HEK293 (cell line): Measurements from ENCODE around the gene PHF5A.

Source experiments
- CTCF ChIA-PET: fragments of 350-600 bp; formaldehyde crosslinking; extraction: SDS; loops from one replicate; lab custom pipeline; 2021; ENCODE audit warnings: antibody characterized with exemption; lab: Yijun Ruan, JAX
- POLR2A ChIA-PET: fragments of 300-600 bp; formaldehyde crosslinking; extraction: SDS; loops from one replicate; lab custom pipeline; 2020; ENCODE audit warnings: antibody characterized with exemption, inconsistent platforms; lab: Yijun Ruan, JAX
- H3K27ac ChIP-seq: fragments of 200-500 bp; sonication (Bioruptor generic); 2 replicates; pipeline ENCODE4 v1.5.1; 2014; ENCODE audit warnings: low read depth, low read length, control low read depth, inconsistent platforms; ENCODE audit errors: extremely low read depth
- H3K36me3 ChIP-seq, 2 experiments: fragments of 200-500 bp in 1 of 2; sonication (Bioruptor generic) in 1 of 2; 1 replicate in 1 of 2; 2 replicates in 1 of 2; pipeline ENCODE4 v1.5.1; 2014 to 2017; ENCODE audit warnings: inconsistent platforms in 2 of 2, low read length in 2 of 2; ENCODE audit not compliant: control insufficient read depth in 2 of 2, insufficient read depth in 1 of 2
- H3K4me1 ChIP-seq: fragments of 200-500 bp; sonication (Bioruptor generic); 2 replicates; pipeline ENCODE4 v1.5.1; 2014; ENCODE audit warnings: mild to moderate bottlenecking, low read length, inconsistent platforms; ENCODE audit not compliant: control insufficient read depth, insufficient read depth
- H3K4me3 ChIP-seq: 2 replicates; pipeline ENCODE4 v1.5.1; 2011; ENCODE audit warnings: low read depth, mild to moderate bottlenecking, control low read depth, low read length, moderate library complexity
- H3K9me3 ChIP-seq: fragments of 200-500 bp; sonication (Bioruptor generic); 2 replicates; pipeline ENCODE4 v1.5.1; 2014; ENCODE audit warnings: low read depth, low read length, inconsistent platforms; ENCODE audit not compliant: control insufficient read depth, insufficient read depth
- GLIS2 ChIP-seq: fragments of 450-650 bp; formaldehyde crosslinking; IDR thresholded peaks from 2 replicates; pipeline ENCODE4 v1.5.1; 2016; ENCODE audit warnings: missing biosample characterization, missing genetic modification characterization
- HIC1 ChIP-seq: fragments of 450-650 bp; formaldehyde crosslinking; IDR thresholded peaks from 2 replicates; pipeline ENCODE4 v1.5.1; 2016; ENCODE audit warnings: missing biosample characterization, missing genetic modification characterization
- KLF16 ChIP-seq: fragments of 450-650 bp; formaldehyde crosslinking; IDR thresholded peaks from 2 replicates; pipeline ENCODE4 v1.5.1; 2017; ENCODE audit warnings: missing biosample characterization, missing genetic modification characterization
- KLF7 ChIP-seq: fragments of 450-650 bp; formaldehyde crosslinking; IDR thresholded peaks from 2 replicates; pipeline ENCODE4 v1.5.1; 2016; ENCODE audit warnings: missing biosample characterization, missing genetic modification characterization, borderline replicate concordance
- PRDM1 ChIP-seq: fragments of 450-650 bp; formaldehyde crosslinking; IDR thresholded peaks from 2 replicates; pipeline ENCODE4; 2016; ENCODE audit warnings: missing biosample characterization, missing genetic modification characterization
- SETDB1 ChIP-seq: IDR thresholded peaks from one replicate; pipeline ENCODE4 v1.6.1; 2017; ENCODE audit warnings: mild to moderate bottlenecking, low read length, moderate library complexity, mixed read lengths; ENCODE audit not compliant: insufficient read length
- ZFP69B ChIP-seq: fragments of 450-650 bp; formaldehyde crosslinking; IDR thresholded peaks from 2 replicates; pipeline ENCODE4 v1.5.1; 2016; ENCODE audit warnings: missing biosample characterization, missing genetic modification characterization
- ZNF10 ChIP-seq: fragments of 450-650 bp; formaldehyde crosslinking; IDR thresholded peaks from 2 replicates; pipeline ENCODE4 v1.5.1; 2017; ENCODE audit warnings: missing biosample characterization, missing genetic modification characterization
- ZNF114 ChIP-seq: fragments of 450-650 bp; formaldehyde crosslinking; IDR thresholded peaks from 2 replicates; pipeline ENCODE4 v1.5.0; 2017; ENCODE audit warnings: missing biosample characterization, missing genetic modification characterization
- ZNF18 ChIP-seq: fragments of 450-650 bp; formaldehyde crosslinking; IDR thresholded peaks from 2 replicates; pipeline ENCODE4 v1.5.1; 2016; ENCODE audit warnings: missing biosample characterization, missing genetic modification characterization
- ZNF211 ChIP-seq: fragments of 450-650 bp; formaldehyde crosslinking; IDR thresholded peaks from 2 replicates; pipeline ENCODE4 v1.5.1; 2016; ENCODE audit warnings: low read depth, missing biosample characterization, missing genetic modification characterization
- ZNF221 ChIP-seq: fragments of 450-650 bp; formaldehyde crosslinking; IDR thresholded peaks from 2 replicates; pipeline ENCODE4 v1.5.1; 2017; ENCODE audit warnings: missing biosample characterization, missing genetic modification characterization, borderline replicate concordance
- ZNF423 ChIP-seq: fragments of 450-650 bp; formaldehyde crosslinking; IDR thresholded peaks from 2 replicates; pipeline ENCODE4 v1.5.1; 2016; ENCODE audit warnings: missing biosample characterization, missing genetic modification characterization
- ZNF473 ChIP-seq: fragments of 450-650 bp; formaldehyde crosslinking; IDR thresholded peaks from 2 replicates; pipeline ENCODE4 v1.5.1; 2017; ENCODE audit warnings: missing biosample characterization, missing genetic modification characterization
- ZNF510 ChIP-seq: fragments of 450-650 bp; formaldehyde crosslinking; IDR thresholded peaks from 2 replicates; pipeline ENCODE4 v1.5.1; 2018; ENCODE audit warnings: mild to moderate bottlenecking, missing genetic modification characterization, missing biosample characterization; ENCODE audit not compliant: insufficient replicate concordance
- ZNF530 ChIP-seq: fragments of 450-650 bp; formaldehyde crosslinking; IDR thresholded peaks from 2 replicates; pipeline ENCODE4 v1.5.1; 2016; ENCODE audit warnings: low read depth, missing biosample characterization, missing genetic modification characterization
- ZNF580 ChIP-seq: fragments of 450-650 bp; formaldehyde crosslinking; IDR thresholded peaks from 2 replicates; pipeline ENCODE4 v1.5.1; 2016; ENCODE audit warnings: missing biosample characterization, missing genetic modification characterization
- ZNF596 ChIP-seq: fragments of 450-650 bp; IDR thresholded peaks from 2 replicates; pipeline ENCODE4 v1.5.0; 2018; ENCODE audit warnings: missing biosample characterization, mild to moderate bottlenecking, missing genetic modification characterization, moderate library complexity
- ZNF600 ChIP-seq: fragments of 450-650 bp; formaldehyde crosslinking; IDR thresholded peaks from 2 replicates; pipeline ENCODE4 v1.5.1; 2016; ENCODE audit warnings: missing biosample characterization, missing genetic modification characterization
- TF ChIP-seq, protein P1 (sequence below): fragments of 450-650 bp; formaldehyde crosslinking; IDR thresholded peaks from 2 replicates; pipeline ENCODE4 v1.5.1; 2017; ENCODE audit warnings: missing biosample characterization, missing genetic modification characterization
- TF ChIP-seq, protein P2 (sequence below): fragments of 450-650 bp; formaldehyde crosslinking; IDR thresholded peaks from 2 replicates; pipeline ENCODE4 v1.5.1; 2016; ENCODE audit warnings: missing biosample characterization, missing genetic modification characterization
- TF ChIP-seq, protein P3 (sequence below): fragments of 450-650 bp; formaldehyde crosslinking; optimal IDR thresholded peaks from 2 replicates; pipeline ENCODE3; 2016; ENCODE audit warnings: missing biosample characterization, mild to moderate bottlenecking, missing genetic modification characterization

Gene PHF5A

DNA sequence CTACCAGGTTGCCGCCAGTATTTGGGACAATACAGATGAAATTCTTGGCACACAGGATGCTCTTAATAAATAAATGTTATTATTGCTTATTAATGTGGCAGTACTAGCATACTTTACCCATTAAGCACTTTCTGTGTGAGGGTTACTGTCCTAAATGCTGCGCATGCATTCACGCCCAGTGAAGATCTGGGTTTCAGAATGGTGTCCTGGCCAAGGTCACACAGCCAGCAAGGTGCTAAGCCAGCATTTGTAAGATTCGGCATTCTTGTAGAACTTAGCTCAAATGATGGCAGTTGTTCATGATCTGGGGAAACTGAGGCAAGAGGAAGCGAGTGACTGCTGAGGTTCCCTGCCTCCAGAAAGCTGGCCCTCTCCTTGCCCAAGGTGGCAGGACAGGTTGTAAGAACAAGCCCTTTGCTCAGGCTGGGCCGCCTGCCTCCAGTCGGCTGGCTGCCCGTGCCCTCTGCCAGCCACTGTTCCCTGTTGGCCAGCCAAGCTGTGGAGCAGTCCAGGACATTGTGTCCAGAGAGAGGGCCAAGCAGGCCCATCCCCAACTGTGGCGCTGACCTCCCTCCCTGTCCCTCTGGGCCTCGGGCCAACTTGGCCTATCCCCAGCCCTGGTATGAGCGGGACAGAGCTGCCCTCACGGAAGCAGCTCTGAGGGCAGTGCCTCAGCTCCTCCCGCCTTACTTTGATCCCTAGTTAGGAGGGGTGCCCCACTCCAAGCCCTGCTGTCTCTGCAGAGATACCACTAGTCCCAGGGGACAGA lies 50.7 kb downstream of the PHF5A start:
- TF ChIP-seq ZNF530 (tag by site-specific recombination) = no peak
- TF ChIP-seq ZNF510 = no peak
- TF ChIP-seq ZNF10 (tag by site-specific recombination) = 0 out of 2 replicates have a peak, but pooled peaks have one; percentile 27
- no peak for TF ChIP-seq PRDM1 (tag by site-specific recombination)
- no peak for TF ChIP-seq KLF7 (tag by site-specific recombination)
- TF ChIP-seq, protein P1, sequence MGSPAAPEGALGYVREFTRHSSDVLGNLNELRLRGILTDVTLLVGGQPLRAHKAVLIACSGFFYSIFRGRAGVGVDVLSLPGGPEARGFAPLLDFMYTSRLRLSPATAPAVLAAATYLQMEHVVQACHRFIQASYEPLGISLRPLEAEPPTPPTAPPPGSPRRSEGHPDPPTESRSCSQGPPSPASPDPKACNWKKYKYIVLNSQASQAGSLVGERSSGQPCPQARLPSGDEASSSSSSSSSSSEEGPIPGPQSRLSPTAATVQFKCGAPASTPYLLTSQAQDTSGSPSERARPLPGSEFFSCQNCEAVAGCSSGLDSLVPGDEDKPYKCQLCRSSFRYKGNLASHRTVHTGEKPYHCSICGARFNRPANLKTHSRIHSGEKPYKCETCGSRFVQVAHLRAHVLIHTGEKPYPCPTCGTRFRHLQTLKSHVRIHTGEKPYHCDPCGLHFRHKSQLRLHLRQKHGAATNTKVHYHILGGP = no peak
- TF ChIP-seq HIC1 (tag by site-specific recombination) = peak; percentile 46; the same call in 1 of the 2 replicates
- TF ChIP-seq ZNF473 = no peak
- TF ChIP-seq ZNF600 = no peak
- no peak for TF ChIP-seq KLF16 (tag by site-specific recombination)
- 0 out of 2 replicates have a peak, but pooled peaks have one; percentile 37 for TF ChIP-seq GLIS2
- POLR2A ChIA-PET = interaction anchor here (0.6 to 5.4 kb wide), 5 partner anchors 8 to 457 kb away, joined by 3 to 36 read pairs (median 4); partner anchors contain the start of genes ACO2, PHF5A and TOB2

DNA sequence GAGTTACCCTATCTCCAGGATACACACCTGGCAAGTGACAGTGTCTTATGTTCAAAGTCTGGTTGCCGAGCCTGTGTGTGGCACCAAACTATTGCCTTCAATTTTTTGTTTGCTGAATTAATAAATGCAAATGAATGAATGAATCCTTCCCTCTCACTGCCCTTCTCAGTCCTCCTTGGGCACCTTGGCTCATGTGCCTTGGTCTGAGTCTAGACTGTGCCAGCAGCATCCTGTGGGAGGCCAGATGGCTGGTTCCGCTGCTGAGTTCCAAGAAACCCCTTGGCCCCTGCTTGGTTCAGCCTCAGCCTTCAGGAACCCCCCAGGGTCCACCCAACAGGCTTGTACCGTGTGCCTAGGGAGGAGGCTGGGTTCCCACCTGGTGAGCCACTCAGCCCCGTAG lies 52.9 kb downstream of the PHF5A start:
- POLR2A ChIA-PET = interaction anchor here (5.4 kb wide), 1 partner anchor 31 kb away, joined by 36 read pairs; the partner anchor contains the start of gene TOB2
- peaks cover 6% of the 10 kb centered on the region; the same call in 1 of the 2 replicates for H3K4me1 ChIP-seq
- CTCF ChIA-PET = interaction anchor here (1.2 kb wide), 1 partner anchor 117 kb away, joined by 5 read pairs; no protein-coding TSS in a partner anchor
- no peak overlapping the region for H3K4me3 ChIP-seq
- H3K36me3 ChIP-seq = peaks cover 0 to 5% of the 10 kb centered on the region in 2 experiments; a peak in 2 of 3 replicates
- H3K9me3 ChIP-seq = no peaks in the 10 kb centered on the region
- H3K27ac ChIP-seq = no peak overlapping the region
- TF ChIP-seq, protein P2, sequence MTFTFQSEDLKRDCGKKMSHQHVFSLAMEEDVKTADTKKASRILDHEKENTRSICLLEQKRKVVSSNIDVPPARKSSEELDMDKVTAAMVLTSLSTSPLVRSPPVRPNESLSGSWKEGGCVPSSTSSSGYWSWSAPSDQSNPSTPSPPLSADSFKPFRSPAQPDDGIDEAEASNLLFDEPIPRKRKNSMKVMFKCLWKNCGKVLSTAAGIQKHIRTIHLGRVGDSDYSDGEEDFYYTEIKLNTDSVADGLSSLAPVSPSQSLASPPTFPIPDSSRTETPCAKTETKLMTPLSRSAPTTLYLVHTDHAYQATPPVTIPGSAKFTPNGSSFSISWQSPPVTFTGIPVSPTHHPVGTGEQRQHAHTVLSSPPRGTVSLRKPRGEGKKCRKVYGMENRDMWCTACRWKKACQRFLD (tag by site-specific recombination) = no peak
- TF ChIP-seq ZNF580 (tag by site-specific recombination) (no peak), ZFP69B (tag by site-specific recombination) (no peak), ZNF221 (tag by site-specific recombination) (no peak), ZNF596 (tag by site-specific recombination) (no peak), ZNF114 (tag by site-specific recombination) (no peak), ZNF211 (tag by site-specific recombination) (no peak), ZNF18 (no peak), ZNF423 (tag by site-specific recombination) (no peak), SETDB1 (no peak)
- TF ChIP-seq, protein P3, sequence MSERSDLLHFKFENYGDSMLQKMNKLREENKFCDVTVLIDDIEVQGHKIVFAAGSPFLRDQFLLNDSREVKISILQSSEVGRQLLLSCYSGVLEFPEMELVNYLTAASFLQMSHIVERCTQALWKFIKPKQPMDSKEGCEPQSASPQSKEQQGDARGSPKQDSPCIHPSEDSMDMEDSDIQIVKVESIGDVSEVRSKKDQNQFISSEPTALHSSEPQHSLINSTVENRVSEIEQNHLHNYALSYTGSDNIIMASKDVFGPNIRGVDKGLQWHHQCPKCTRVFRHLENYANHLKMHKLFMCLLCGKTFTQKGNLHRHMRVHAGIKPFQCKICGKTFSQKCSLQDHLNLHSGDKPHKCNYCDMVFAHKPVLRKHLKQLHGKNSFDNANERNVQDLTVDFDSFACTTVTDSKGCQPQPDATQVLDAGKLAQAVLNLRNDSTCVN (tag by site-specific recombination) = no peak

More for the DNA sequence above, 50.7 kb downstream of the PHF5A start:
- H3K4me1 ChIP-seq = peaks cover 6% of the 10 kb centered on the region; the same call in 1 of the 2 replicates
- H3K36me3 ChIP-seq = peaks cover 1 to 6% of the 10 kb centered on the region in 2 experiments; a peak in 2 of 3 replicates
- H3K9me3 ChIP-seq = no peaks in the 10 kb centered on the region
- no peak overlapping the region for H3K4me3 ChIP-seq
- no peak overlapping the region for H3K27ac ChIP-seq
- CTCF ChIA-PET = interaction anchor here (0.6 to 2.2 kb wide), 4 partner anchors 14 to 432 kb away, joined by 3 to 6 read pairs (median 5); no protein-coding TSS in a partner anchor
